SK-N-SH treated with all-trans-retinoic acid at 6 μM for 48 hours (cell line): ENCODE results near the gene DCN.

ENCODE experiments used
- ATAC-seq: fragments of 200-7000 bp; cut with Tn5 transposase; 3 replicates; pipeline ENCODE4 v1.9.1; 2020; ENCODE audit warnings: mild to moderate bottlenecking, moderate library complexity
- ARNTL ChIP-seq: fragments of 450-650 bp; formaldehyde crosslinking; IDR thresholded peaks from 2 replicates; pipeline ENCODE4 v1.5.0; 2020; ENCODE audit warnings: low read depth, mild to moderate bottlenecking, moderate library complexity, borderline replicate concordance
- BACH2 ChIP-seq: fragments of 250-450 bp; sonication (Bioruptor Pico); IDR thresholded peaks from 2 replicates; pipeline ENCODE4 v1.9.0; 2021; ENCODE audit warnings: mild to moderate bottlenecking, borderline replicate concordance
- ESRRG ChIP-seq: fragments of 250-450 bp; sonication (Bioruptor Pico); IDR thresholded peaks from 2 replicates; pipeline ENCODE4 v1.6.1; 2021; ENCODE audit warnings: mild to moderate bottlenecking
- GLIS3 ChIP-seq: fragments of 250-450 bp; sonication (Bioruptor Pico); IDR thresholded peaks from 2 replicates; pipeline ENCODE4 v1.5.0; 2020; ENCODE audit warnings: mild to moderate bottlenecking, moderate library complexity
- ISL1 ChIP-seq: fragments of 250-450 bp; sonication (Bioruptor Pico); IDR thresholded peaks from 2 replicates; pipeline ENCODE4 v2.1.2; 2022; ENCODE audit warnings: mild to moderate bottlenecking, moderate library complexity
- OSR1 ChIP-seq: fragments of 250-450 bp; sonication (Bioruptor Pico); IDR thresholded peaks from 2 replicates; pipeline ENCODE4 v1.8.0; 2022; ENCODE audit warnings: moderate library complexity, mild to moderate bottlenecking, inconsistent platforms
- PATZ1 ChIP-seq: fragments of 250-450 bp; sonication (Bioruptor Pico); IDR thresholded peaks from 2 replicates; pipeline ENCODE4 v1.8.0; 2020; ENCODE audit warnings: mild to moderate bottlenecking, moderate library complexity, borderline replicate concordance
- PPARA ChIP-seq: fragments of 250-450 bp; sonication (Bioruptor Pico); IDR thresholded peaks from 2 replicates; pipeline ENCODE4 v1.5.0; 2020; ENCODE audit warnings: mild to moderate bottlenecking, borderline replicate concordance
- SNAI2 ChIP-seq: fragments of 250-450 bp; sonication (Bioruptor Pico); IDR thresholded peaks from 2 replicates; pipeline ENCODE4 v1.5.0; 2020; ENCODE audit warnings: mild to moderate bottlenecking, moderate library complexity
- TCF4 ChIP-seq: fragments of 250-450 bp; sonication (Bioruptor Pico); IDR thresholded peaks from 2 replicates; pipeline ENCODE4 v1.8.0; 2021; ENCODE audit warnings: mild to moderate bottlenecking, moderate library complexity, borderline replicate concordance
- TOX ChIP-seq: fragments of 250-450 bp; sonication (Bioruptor Pico); IDR thresholded peaks from 2 replicates; pipeline ENCODE4 v1.8.0; 2021; ENCODE audit warnings: mild to moderate bottlenecking, moderate library complexity, borderline replicate concordance
- ZC3H10 ChIP-seq: fragments of 250-450 bp; sonication (Bioruptor Pico); IDR thresholded peaks from 2 replicates; pipeline ENCODE4 v1.5.1; 2021; ENCODE audit warnings: mild to moderate bottlenecking, moderate library complexity
- ZFP3 ChIP-seq: fragments of 250-450 bp; sonication (Bioruptor Pico); IDR thresholded peaks from 2 replicates; pipeline ENCODE4 v1.5.0; 2020; ENCODE audit warnings: mild to moderate bottlenecking, moderate library complexity
- ZFP30 ChIP-seq: fragments of 450-650 bp; formaldehyde crosslinking; IDR thresholded peaks from 2 replicates; pipeline ENCODE4 v1.5.0; 2022; ENCODE audit warnings: mild to moderate bottlenecking, moderate library complexity
- ZNF565 ChIP-seq: fragments of 450-650 bp; formaldehyde crosslinking; conservative IDR thresholded peaks from 2 replicates; pipeline ENCODE4 v1.5.0; 2020; ENCODE audit warnings: low read depth, mild to moderate bottlenecking, moderate library complexity
- ZNF70 ChIP-seq: fragments of 450-650 bp; formaldehyde crosslinking; IDR thresholded peaks from 2 replicates; pipeline ENCODE4 v1.5.0; 2020; ENCODE audit warnings: mild to moderate bottlenecking, moderate library complexity
- TF ChIP-seq, protein P1 (sequence below): fragments of 250-450 bp; sonication (Bioruptor Pico); IDR thresholded peaks from 2 replicates; pipeline ENCODE4 v1.5.0; 2020; ENCODE audit warnings: mild to moderate bottlenecking, moderate library complexity
- TF ChIP-seq, protein P2 (sequence below): fragments of 250-450 bp; sonication (Bioruptor Pico); IDR thresholded peaks from 2 replicates; pipeline ENCODE4 v1.5.1; 2021; ENCODE audit warnings: mild to moderate bottlenecking, moderate library complexity
- TF ChIP-seq, protein P3 (sequence below): fragments of 250-450 bp; sonication (Bioruptor Pico); IDR thresholded peaks from 2 replicates; pipeline ENCODE4 v1.8.0; 2021; ENCODE audit warnings: low read depth, mild to moderate bottlenecking, moderate library complexity, borderline replicate concordance

Gene DCN

DNA sequence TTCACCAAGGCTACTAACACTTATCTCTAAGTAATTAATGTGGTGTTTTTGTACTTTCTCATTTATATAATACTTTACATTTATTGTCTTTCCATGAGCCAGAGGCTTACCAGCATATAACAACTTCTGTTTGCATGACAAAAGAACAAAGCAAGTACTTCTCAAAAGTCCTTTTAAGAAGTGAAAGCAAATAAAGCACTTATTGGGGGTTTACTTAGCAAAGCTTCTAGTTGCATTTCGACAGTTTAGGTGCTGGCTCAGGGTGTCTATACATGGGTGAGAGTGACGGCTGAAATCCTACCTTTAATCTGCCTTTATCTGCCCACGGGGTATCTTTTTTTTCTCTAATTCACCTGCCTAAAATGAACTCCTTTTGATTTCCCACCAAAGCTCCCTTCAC, 21.0 kb upstream of the DCN start:
- TF ChIP-seq PPARA (CRISPR knock-in tag) (no peak), ZNF70 (no peak), ARNTL (CRISPR knock-in tag) (no peak), ZFP3 (CRISPR knock-in tag) (no peak), SNAI2 (no peak), ZC3H10 (CRISPR knock-in tag) (no peak), ESRRG (no peak), BACH2 (CRISPR knock-in tag) (no peak), ISL1 (CRISPR knock-in tag) (no peak), TOX (CRISPR knock-in tag) (no peak), TCF4 (CRISPR knock-in tag) (no peak), OSR1 (no peak), PATZ1 (CRISPR knock-in tag) (no peak), ZFP30 (CRISPR knock-in tag) (no peak)
- TF ChIP-seq, protein P1, sequence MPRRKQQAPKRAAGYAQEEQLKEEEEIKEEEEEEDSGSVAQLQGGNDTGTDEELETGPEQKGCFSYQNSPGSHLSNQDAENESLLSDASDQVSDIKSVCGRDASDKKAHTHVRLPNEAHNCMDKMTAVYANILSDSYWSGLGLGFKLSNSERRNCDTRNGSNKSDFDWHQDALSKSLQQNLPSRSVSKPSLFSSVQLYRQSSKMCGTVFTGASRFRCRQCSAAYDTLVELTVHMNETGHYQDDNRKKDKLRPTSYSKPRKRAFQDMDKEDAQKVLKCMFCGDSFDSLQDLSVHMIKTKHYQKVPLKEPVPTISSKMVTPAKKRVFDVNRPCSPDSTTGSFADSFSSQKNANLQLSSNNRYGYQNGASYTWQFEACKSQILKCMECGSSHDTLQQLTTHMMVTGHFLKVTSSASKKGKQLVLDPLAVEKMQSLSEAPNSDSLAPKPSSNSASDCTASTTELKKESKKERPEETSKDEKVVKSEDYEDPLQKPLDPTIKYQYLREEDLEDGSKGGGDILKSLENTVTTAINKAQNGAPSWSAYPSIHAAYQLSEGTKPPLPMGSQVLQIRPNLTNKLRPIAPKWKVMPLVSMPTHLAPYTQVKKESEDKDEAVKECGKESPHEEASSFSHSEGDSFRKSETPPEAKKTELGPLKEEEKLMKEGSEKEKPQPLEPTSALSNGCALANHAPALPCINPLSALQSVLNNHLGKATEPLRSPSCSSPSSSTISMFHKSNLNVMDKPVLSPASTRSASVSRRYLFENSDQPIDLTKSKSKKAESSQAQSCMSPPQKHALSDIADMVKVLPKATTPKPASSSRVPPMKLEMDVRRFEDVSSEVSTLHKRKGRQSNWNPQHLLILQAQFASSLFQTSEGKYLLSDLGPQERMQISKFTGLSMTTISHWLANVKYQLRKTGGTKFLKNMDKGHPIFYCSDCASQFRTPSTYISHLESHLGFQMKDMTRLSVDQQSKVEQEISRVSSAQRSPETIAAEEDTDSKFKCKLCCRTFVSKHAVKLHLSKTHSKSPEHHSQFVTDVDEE (CRISPR knock-in tag): no peak
- TF ChIP-seq, protein P2, sequence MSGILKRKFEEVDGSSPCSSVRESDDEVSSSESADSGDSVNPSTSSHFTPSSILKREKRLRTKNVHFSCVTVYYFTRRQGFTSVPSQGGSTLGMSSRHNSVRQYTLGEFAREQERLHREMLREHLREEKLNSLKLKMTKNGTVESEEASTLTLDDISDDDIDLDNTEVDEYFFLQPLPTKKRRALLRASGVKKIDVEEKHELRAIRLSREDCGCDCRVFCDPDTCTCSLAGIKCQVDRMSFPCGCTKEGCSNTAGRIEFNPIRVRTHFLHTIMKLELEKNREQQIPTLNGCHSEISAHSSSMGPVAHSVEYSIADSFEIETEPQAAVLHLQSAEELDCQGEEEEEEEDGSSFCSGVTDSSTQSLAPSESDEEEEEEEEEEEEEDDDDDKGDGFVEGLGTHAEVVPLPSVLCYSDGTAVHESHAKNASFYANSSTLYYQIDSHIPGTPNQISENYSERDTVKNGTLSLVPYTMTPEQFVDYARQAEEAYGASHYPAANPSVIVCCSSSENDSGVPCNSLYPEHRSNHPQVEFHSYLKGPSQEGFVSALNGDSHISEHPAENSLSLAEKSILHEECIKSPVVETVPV (CRISPR knock-in tag): no peak
- no peak for ATAC-seq

DNA sequence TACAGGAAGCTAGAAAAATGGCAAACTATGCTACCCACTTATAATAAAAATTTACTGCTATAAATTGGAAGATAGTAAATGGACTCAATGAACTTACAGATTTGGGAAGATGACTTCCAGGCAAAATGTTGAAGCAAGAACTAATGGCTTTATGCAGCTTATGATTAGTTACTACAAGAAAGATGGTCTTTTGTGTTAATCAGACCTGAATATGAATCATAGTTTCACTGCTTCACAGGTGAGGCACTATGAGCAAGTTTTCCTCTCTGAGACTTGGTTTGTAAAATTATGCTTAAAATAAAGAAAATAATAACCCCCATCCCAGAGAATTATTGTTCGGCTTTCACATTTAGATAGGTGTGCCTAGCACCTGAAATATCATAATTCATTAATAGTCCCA, 19.8 kb upstream of the DCN start:
- no peak for TF ChIP-seq ESRRG
- TF ChIP-seq PPARA (CRISPR knock-in tag): no peak
- no peak for TF ChIP-seq ZFP3 (CRISPR knock-in tag)
- TF ChIP-seq GLIS3 (CRISPR knock-in tag): no peak
- TF ChIP-seq, protein P3, sequence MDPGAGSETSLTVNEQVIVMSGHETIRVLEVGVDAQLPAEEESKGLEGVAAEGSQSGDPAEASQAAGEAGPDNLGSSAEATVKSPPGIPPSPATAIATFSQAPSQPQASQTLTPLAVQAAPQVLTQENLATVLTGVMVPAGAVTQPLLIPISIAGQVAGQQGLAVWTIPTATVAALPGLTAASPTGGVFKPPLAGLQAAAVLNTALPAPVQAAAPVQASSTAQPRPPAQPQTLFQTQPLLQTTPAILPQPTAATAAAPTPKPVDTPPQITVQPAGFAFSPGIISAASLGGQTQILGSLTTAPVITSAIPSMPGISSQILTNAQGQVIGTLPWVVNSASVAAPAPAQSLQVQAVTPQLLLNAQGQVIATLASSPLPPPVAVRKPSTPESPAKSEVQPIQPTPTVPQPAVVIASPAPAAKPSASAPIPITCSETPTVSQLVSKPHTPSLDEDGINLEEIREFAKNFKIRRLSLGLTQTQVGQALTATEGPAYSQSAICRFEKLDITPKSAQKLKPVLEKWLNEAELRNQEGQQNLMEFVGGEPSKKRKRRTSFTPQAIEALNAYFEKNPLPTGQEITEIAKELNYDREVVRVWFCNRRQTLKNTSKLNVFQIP: no peak
- no peak for TF ChIP-seq ZC3H10 (CRISPR knock-in tag)
- no peak for TF ChIP-seq TCF4 (CRISPR knock-in tag)
- no peak for TF ChIP-seq ZNF70
- no peak for TF ChIP-seq ZFP30 (CRISPR knock-in tag)
- TF ChIP-seq, protein P2 (CRISPR knock-in tag): no peak
- no peak for TF ChIP-seq TOX (CRISPR knock-in tag)
- TF ChIP-seq, all 23 proteins: peak for 0
- ATAC-seq: no peak

- no peak for ATAC-seq
- TF ChIP-seq, protein P2 (CRISPR knock-in tag): no peak
- TF ChIP-seq, protein P1 (CRISPR knock-in tag): no peak
- no peak for TF ChIP-seq PPARA (CRISPR knock-in tag)
- no peak for TF ChIP-seq TCF4 (CRISPR knock-in tag)
- TF ChIP-seq, protein P3: no peak
- TF ChIP-seq ZNF565 (CRISPR knock-in tag): no peak
Measured at GRCh38 chr12:91196436-91196835, 13.8 kb upstream of the DCN start.
